Pancreas (tissue), 10 donors: ENCODE measurements around the gene HCN1. TPM values are rescaled to one million over a fixed set of nuclear protein-coding genes. Genes with fewer than 3 reads are reported as not detected.

Source experiments
- ATAC-seq, 4 donors: fragments of 200-7000 bp; cut with Tn5 transposase; one replicate each; pipeline versions ENCODE4 v1.8.0 to v1.9.1; 2020; ENCODE audit warnings: mild to moderate bottlenecking in 4 of 4, moderate library complexity in 4 of 4
- DNase-seq, 6 donors: peaks; one replicate each; pipeline ENCODE4 v3.0.0-alpha.2; 2020
- FAIRE-seq: peaks from 2 replicates; lab custom pipeline; 2012; peaks lifted over from hg19 to GRCh38; lab: Jason Lieb, UNC
- H3K27ac ChIP-seq, 4 donors: fragments of 200-600 bp; sonication (generic); 1 replicate in 3 of 4; 2 replicates in 1 of 4; pipeline versions ENCODE4 v1.5.0 to v1.8.0; 2020
- H3K27me3 ChIP-seq, 4 donors: fragments of 200-600 bp; one replicate each; pipeline ENCODE4 v1.8.0; 2021
- H3K36me3 ChIP-seq, 3 donors: fragments of 200-600 bp; sonication (generic) in 1 of 3; one replicate each; pipeline versions ENCODE4 v1.5.0 to v1.8.0; 2020 to 2021
- H3K4me1 ChIP-seq, 3 donors: fragments of 200-600 bp; one replicate each; pipeline ENCODE4 v1.8.0; 2021
- H3K4me3 ChIP-seq, 4 donors: fragments of 200-600 bp; sonication (generic) in 2 of 4; one replicate each; pipeline versions ENCODE4 v1.5.0 to v1.8.0; 2020 to 2021
- H3K9me3 ChIP-seq, 4 donors: fragments of 200-600 bp; one replicate each; pipeline ENCODE4 v1.8.0; 2021
- WGBS, 2 donors: extraction: QIAGEN DNeasy Blood & Tissue Kit; methylation state at CpG; one replicate each; pipeline ENCODE4 v1.1.7; 2013; 5-methylcytosine and 5-hydroxymethylcytosine counted together
- intact Hi-C, 3 donors: fragments of 100-400 bp; cut with DNase I; formaldehyde crosslinking; loops; one replicate each; pipeline versions ENCODE4 v1.11.1 to v1.14.2; 2022
- polyA plus RNA-seq, 2 donors: library from polyadenylated mRNA; stranded (reverse); fragments of 200-250 nt; gene quantifications; one replicate each; pipeline ENCODE4 v1.2.3, GENCODE V29; 2013
- total RNA-seq, 6 donors: library from RNA; stranded (reverse); fragmentation: NEBNext Ultra II Directional in 4 of 6; extraction: Animal tissue kit (Norgen Biotek cat#: 25700) in 4 of 6; gene quantifications; one replicate each; pipeline versions ENCODE4 v1.2.1 to v1.2.4, GENCODE V29; 2021 to 2023
- TF ChIP-seq, protein P1 (sequence below), 4 donors: fragments of 200-600 bp; sonication (generic) in 3 of 4; IDR thresholded peaks; one replicate each; pipeline versions ENCODE4 v1.5.0 to v1.8.0; 2021; ENCODE audit warnings: antibody characterized with exemption in 4 of 4
- donor health status: healthy with polysubstance abuse.
- donor health status: DM: no; HTN: no; CAD: no; lungs with moderate emphysema.
- donor health status: DM: no; HTN: no; CAD: no.
- donor health status: control.
- donor health status: control.
- donor health status: Bipolar disorder and iron deficiency.
- donor health status: DM: yes; HTN: yes; CAD: no.
- donor health status: DM: no; HTN: no; CAD: no.
- donor health status: DM: no; HTN: no; CAD: no.
- donor health status: DM: yes; HTN: yes; CAD: no.

HCN1 gene
- total and polyA plus RNA-seq, 8 donors, result 0.08 to 1.5 (median 0.33) TPM

DNA sequence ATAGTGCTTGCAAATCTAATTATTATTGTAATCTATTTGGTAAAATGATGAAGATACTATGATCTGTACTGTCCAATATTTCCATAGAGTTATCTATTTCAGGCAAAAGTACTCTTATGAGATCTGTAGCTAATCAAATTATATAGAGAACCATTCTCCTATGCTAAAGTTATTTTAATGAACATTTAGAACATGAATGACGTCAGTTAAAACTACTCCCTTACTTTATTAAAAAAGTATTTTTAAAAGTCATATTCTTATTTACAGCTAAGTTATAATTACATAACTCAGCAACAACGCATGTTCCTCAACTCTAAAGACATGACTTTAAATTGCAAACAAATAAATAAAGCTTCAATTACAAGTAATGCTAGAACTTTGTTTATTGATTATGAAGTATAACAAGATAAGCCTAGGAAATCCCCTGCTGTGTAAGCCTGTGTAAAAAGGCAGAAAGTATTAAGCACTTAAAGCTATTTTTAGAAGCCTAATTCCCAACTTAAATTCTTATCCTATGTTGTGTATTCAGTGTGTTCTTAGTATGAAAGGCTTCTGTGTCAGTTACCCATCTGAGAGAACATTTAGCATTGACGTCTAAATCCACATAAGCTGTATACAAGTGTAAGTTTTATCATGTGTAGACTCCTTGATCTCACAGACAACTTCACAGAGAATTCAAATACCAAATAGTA, 285.7 kb downstream of the HCN1 start:
- intact Hi-C loops, result no loop called here
- H3K4me3 ChIP-seq, result no peak overlapping the region
- H3K4me1 ChIP-seq, result peaks cover 0 to 21% (median 16%) of the 10 kb centered on the region in 3 donors
- H3K9me3 ChIP-seq, result no peaks in the 10 kb centered on the region
- H3K27ac ChIP-seq, result no peak overlapping the region
- DNase-seq (no peak), ATAC-seq (peak in 2 of 4 donors; percentile 16 to 40), FAIRE-seq (no peak)
- TF ChIP-seq, protein P1, sequence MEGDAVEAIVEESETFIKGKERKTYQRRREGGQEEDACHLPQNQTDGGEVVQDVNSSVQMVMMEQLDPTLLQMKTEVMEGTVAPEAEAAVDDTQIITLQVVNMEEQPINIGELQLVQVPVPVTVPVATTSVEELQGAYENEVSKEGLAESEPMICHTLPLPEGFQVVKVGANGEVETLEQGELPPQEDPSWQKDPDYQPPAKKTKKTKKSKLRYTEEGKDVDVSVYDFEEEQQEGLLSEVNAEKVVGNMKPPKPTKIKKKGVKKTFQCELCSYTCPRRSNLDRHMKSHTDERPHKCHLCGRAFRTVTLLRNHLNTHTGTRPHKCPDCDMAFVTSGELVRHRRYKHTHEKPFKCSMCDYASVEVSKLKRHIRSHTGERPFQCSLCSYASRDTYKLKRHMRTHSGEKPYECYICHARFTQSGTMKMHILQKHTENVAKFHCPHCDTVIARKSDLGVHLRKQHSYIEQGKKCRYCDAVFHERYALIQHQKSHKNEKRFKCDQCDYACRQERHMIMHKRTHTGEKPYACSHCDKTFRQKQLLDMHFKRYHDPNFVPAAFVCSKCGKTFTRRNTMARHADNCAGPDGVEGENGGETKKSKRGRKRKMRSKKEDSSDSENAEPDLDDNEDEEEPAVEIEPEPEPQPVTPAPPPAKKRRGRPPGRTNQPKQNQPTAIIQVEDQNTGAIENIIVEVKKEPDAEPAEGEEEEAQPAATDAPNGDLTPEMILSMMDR (IDR thresholded peaks at IDR 0.05), result no peak
- WGBS, 2 donors, result 38 to 41% methylated on average over 3 of the region's 3 CpGs
- H3K27me3 ChIP-seq, result no peaks in the 10 kb centered on the region
- no peaks in the 10 kb centered on the region for H3K36me3 ChIP-seq

DNA sequence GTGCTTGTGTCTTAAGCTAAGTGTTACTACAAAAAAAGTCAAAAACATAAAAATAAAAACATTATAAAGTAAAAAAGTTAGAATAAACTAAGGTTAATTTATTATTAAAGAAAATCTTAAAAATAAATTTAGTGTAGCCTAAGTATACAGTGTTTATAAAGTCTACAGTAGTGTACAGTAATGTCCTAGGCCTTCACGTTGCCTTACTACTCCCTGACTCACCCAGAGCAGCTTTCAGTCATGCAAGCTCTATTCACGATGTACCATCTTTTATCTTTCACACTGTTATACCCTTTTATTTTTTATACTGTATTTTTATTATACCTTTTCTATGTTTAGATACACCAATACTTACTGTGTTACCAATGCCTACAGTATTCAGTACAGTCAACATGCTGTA, 288.1 kb downstream of the HCN1 start:
- TF ChIP-seq, protein P1 (IDR thresholded peaks at IDR 0.05), result no peak
- ATAC-seq (no peak), DNase-seq (no peak), FAIRE-seq (no peak)
- H3K27ac ChIP-seq, result no peak overlapping the region
- H3K9me3 ChIP-seq, result no peaks in the 10 kb centered on the region
- no peaks in the 10 kb centered on the region for H3K27me3 ChIP-seq
- 92 to 97% methylated on average over 2 of the region's 2 CpGs for WGBS, 2 donors
- peaks cover 0 to 10% (median 6%) of the 10 kb centered on the region in 3 donors for H3K4me1 ChIP-seq
- intact Hi-C loops, result no loop called here
- no peak overlapping the region for H3K4me3 ChIP-seq
- no peaks in the 10 kb centered on the region for H3K36me3 ChIP-seq

DNA sequence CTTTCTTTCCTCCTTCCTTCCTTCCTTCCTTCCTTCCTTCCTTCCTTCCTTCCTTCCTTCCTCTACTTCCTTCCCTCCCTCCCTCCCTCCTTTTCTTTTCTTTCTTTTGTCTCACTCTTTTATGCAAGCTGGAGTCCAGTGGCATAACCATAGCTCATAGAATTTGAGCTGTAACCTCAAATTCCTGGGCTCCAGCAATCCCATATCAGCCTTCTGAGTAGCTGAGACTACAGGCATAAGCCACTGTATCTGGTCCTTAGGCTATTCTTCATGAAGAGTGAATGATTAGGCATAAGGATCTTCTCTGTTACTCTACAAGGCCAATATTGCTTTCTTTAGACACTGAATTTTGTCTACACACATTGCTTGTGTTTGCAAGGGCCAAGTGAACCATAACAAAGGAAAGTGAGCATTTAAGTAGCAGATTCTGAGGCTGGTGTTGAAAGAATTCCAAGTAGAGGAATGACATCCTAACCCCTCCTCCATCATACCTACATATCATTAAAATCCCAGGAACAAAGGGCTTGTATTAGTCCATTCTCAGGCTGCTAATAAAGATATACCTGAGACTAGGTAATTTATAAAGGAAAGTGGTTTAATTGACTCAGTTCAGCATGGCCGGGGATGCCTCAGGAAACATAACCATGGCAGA, 293.2 kb downstream of the HCN1 start:
- 94 to 96% methylated on average over 1 of the region's 1 CpG for WGBS, 2 donors

DNA sequence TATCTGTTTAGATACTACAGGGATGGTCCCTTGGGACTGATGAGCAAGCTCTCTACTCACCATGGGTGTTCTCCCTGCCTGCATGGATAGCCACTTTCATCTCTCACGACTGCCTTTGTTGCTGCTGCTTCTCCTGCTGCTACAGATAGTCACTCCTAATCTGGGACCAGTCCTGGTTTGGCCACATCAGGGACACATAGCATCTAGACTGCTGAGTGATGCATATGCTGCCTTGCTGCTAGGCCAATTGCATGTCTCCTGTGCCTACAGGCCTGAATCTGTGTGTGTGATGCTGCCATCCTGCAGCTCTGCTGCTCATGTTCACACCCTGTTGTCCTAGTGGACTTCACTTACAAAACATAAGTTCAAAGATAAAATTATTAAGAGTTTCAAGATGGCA, 297.1 kb downstream of the HCN1 start:
- FAIRE-seq, result no peak
- Histone ChIP-seq H3K9me3 (no peaks in the 10 kb centered on the region), H3K36me3 (no peaks in the 10 kb centered on the region), H3K4me3 (no peak overlapping the region), H3K27me3 (no peaks in the 10 kb centered on the region), H3K27ac (no peak overlapping the region), H3K4me1 (no peaks in the 10 kb centered on the region)
- ATAC-seq, result no peak
- no peak for DNase-seq
- intact Hi-C loops, result no loop called here
- WGBS, 2 donors, result 45% methylated on average over 1 of the region's 1 CpG
- TF ChIP-seq, protein P1 (IDR thresholded peaks at IDR 0.05), result no peak

More for the DNA sequence above, 293.2 kb downstream of the HCN1 start:
- Histone ChIP-seq H3K4me1 (no peaks in the 10 kb centered on the region), H3K27ac (no peak overlapping the region), H3K36me3 (no peaks in the 10 kb centered on the region), H3K9me3 (no peaks in the 10 kb centered on the region), H3K4me3 (no peak overlapping the region), H3K27me3 (no peaks in the 10 kb centered on the region)
- ATAC-seq (no peak), FAIRE-seq (no peak), DNase-seq (no peak)
- TF ChIP-seq, protein P1 (IDR thresholded peaks at IDR 0.05), result no peak
- intact Hi-C loops, result no loop called here
